Cerebellar cortex (tissue), 1 donor: ENCODE results near the gene IGDCC3.

Experiments
- DNase-seq: peaks from one replicate; pipeline ENCODE4 v3.0.0-alpha.2; 2015; ENCODE audit warnings: low spot score

IGDCC3 gene

DNA sequence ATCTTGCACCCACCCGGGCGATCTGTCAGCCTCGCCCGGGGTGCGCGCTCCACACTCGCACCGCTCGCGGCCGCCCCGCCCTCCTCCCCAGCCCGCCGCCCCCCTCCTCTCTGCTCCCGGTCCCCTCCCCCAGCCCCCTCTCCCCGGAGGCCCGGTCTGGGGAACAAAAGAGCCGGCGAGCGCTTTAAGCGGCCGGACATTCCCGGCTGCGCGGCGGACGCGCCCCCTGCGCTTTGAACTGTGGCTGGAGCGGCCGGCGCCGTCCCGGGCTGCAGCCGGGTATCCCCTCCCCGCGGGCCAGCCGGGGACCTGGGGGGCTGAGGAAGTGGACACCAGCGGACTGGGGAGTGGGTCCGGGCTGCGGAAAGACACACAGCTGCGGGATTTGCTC is at the start of gene IGDCC3:
IGDCC3 (minus strand) TSS at position 27 of the 391 bp plus-strand sequence. CDS start 214 bp downstream, outside the sequence.
- no peak for DNase-seq

DNA sequence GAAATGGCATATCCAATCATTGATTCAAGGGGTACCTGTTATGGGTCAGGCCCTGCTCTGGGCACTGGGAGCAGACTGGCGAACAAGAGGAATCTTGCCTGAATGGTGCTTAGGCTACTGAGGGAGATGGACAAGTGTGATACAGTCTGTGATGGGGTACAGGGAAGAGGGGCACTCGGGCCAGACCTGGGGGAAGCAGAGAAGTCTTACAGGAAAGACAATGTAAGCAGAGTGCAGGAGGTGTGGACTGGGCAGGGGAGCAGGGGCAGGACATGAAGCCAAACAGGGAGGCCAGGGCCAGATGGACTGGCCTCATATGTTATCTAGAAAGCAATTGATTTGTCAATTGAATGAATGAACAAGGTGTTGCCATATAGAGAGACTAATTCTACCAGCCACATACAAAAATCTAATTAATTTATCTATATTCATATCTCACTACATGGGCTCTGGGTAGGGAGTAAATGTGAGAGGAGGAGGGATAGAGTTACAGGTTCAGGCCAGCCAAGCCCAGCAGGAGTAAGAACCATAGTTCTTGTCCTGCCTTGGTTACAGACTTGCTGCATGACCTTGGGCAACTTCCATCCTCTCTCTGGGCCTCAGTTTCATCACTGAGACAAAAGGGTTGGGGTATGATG is 48.5 kb upstream of the IGDCC3 start:
- no peak for DNase-seq

GRCh38 chr15:65424683-65425082 is 46.9 kb upstream of the IGDCC3 start:
- DNase-seq: no peak

- no peak for DNase-seq
Observed at GRCh38 chr15:65423976-65424679, 46.3 kb upstream of the IGDCC3 start.

- DNase-seq: peak; percentile 39
Observed at GRCh38 chr15:65423150-65423975, 45.6 kb upstream of the IGDCC3 start.

DNA sequence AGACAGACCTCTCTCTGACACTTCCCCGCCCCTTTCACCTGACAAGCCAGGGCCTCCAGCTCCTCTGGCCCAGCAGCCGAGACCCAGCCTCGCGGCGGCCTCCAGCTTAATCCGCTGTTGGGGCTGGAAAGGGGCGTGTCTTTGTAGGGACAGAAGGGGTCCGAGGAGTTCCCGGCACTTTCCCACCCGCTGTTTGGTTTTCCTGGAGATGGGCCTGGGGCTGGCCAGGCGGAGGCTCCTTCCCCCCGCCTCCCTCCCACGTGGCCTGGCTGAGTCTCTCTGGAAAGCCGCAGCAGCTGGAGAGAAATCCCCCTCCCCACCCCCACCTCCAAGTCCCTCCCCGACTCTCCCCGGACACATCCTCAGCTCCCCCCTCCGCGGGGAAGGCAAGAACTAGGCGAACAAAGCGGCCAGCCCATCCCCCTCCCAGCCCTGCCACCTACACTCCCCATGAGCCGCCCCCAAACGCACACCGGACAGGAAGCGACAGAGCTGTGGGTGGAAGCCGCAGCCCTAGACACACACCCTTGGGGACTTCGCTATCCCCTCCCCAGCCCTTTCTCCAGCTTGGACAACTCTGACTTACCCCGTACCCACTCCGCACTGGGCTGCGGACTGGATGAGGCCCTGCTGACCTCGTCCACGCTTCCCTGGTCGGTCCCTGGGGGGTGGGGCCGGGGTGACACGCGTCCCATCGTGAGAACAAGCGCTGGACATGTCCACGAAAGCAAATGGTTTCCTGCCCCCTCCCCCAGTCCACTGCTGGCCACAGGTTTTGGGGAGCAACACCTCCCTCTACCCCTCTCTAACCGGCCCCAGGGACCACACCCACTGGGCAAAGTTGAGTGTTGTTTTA is 43.8 kb upstream of the IGDCC3 start:
- DNase-seq: peak; percentile 80

GRCh38 chr15:65420975-65421359 is 43.2 kb upstream of the IGDCC3 start:
- no peak for DNase-seq

DNA sequence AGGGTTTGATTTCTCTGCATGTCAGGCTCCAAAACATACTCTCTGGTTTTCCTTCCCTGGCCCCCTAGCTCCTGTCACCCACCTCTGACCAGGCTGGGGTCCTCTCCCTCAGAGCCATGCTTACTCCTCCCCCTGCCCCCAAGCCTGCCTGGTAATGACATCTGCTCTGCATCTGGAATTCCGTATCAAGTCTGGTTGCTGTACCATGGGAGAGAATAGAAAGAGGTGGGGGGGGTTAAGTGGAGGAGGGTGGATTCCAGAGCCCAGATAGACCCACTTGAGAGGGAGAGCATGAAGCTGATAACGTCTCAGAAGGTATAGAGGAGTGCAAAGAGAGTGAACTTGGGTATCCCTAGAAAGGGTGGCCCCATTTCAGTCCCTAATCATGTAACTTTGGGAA is 40.8 kb upstream of the IGDCC3 start:
- DNase-seq: no peak

GRCh38 chr15:65416845-65417416 is 39.1 kb upstream of the IGDCC3 start:
- DNase-seq: peak; percentile 37

- peak; percentile 62 for DNase-seq
Observed at GRCh38 chr15:65414841-65415621, 37.2 kb upstream of the IGDCC3 start.

GRCh38 chr15:65413760-65414144 is 36.0 kb upstream of the IGDCC3 start:
- no peak for DNase-seq

GRCh38 chr15:65413051-65413759 is 35.4 kb upstream of the IGDCC3 start:
- no peak for DNase-seq

- DNase-seq: no peak
Observed at GRCh38 chr15:65412556-65412955, 34.8 kb upstream of the IGDCC3 start.

GRCh38 chr15:65411465-65412071 is 33.8 kb upstream of the IGDCC3 start:
- no peak for DNase-seq

DNA sequence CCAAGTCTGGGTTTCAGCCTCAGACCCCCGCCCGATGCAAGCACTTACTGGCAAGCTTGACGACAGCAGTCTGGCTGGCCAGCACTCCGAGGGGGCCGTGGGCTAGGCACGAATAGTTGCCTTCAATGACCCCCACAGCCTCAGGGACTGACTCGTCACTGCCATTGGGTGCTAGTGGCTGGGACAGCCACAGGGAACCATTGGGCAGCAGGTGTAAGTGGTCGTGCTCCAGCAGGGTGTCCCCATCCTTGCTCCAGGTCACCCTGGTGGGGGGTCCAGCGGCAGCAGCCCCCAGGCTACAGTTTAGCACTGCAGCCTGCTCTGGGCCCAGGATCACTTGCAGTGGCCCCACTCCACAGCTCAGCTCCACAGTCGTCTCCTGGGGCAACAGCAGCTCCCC is 33.2 kb upstream of the IGDCC3 start:
- no peak for DNase-seq

- no peak for DNase-seq
Observed at GRCh38 chr15:65410036-65410435, 32.2 kb upstream of the IGDCC3 start.

DNA sequence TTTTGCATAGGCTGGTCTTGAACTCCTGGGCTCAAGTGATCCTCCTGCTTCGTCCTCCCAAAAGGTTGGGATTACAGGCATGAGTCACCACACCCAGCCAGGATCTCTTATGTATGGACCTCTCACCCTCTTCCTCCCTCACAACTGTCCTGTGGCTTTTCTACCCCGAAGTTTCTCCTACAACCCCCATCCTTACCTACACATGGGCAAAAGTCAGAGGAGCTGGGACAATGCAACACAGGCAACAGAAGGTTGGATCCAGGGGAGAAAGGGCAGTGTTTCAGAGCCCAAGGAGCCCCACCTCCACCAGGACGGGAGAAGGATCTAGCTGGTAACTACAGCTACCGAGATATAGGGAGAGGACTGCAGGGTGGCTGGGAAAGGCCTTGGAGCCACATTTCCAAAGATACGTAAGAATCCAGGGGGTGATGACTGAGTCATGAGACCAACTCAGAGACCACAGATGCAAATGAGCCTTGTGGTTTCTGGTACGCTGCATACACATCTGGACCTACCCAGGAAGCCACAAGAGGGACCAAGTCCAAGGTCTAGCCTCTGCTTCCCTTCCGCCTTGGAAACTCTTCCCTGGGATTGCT is 31.3 kb upstream of the IGDCC3 start:
- DNase-seq: no peak

- no peak for DNase-seq
Observed at GRCh38 chr15:65408324-65409035, 30.7 kb upstream of the IGDCC3 start.
